ENCODE results near the gene MACROD1.
"Not testable (repeated sequence)": the region's sequence is repeated elsewhere in the genome, so short reads cannot be mapped to it uniquely, and the experiment has no call there.

The MACROD1 gene

DNA sequence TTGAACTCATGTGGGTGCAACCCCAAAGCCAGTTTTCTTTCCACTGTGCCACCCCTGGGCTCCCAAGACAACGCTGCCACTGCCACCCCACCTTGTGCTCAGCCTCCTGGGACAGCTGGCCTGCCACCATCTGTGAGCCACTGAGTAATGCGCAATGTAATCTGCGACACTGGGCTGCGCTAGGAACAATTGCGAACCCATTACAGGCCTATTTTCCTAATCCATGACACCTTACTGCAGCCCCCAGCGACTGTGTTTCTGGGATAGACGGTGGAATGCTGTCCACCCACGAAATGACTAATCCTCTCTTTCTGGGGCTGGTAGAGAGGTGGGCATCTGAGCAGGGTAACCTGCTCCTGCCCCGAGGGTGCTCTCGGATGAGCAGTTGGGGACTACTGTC is 108.0 kb downstream of the MACROD1 start:
- DNase-seq (ENCODE audit: low spot score) = no peak

DNA sequence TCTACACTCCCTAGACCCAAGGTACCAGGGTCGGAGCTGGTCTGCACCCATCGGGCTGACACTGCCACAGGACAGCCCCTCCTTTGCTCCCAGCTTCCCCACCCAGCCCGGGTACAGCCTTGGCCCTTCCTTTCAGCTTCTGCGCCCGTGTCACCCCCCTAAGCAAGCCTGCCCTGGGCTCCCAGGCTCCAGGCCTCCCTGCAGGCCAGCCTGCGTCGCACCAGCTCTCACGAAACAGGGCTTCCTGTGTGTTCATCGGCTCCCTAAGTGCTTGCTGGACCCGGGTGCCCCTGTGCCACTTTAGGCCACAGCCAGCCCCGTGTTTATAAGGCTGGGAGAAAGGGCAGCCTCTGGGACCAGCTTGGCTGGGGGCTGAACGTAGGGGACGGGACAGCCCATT is 109.1 kb downstream of the MACROD1 start:
- no peak for DNase-seq (ENCODE audit: low spot score)

DNA sequence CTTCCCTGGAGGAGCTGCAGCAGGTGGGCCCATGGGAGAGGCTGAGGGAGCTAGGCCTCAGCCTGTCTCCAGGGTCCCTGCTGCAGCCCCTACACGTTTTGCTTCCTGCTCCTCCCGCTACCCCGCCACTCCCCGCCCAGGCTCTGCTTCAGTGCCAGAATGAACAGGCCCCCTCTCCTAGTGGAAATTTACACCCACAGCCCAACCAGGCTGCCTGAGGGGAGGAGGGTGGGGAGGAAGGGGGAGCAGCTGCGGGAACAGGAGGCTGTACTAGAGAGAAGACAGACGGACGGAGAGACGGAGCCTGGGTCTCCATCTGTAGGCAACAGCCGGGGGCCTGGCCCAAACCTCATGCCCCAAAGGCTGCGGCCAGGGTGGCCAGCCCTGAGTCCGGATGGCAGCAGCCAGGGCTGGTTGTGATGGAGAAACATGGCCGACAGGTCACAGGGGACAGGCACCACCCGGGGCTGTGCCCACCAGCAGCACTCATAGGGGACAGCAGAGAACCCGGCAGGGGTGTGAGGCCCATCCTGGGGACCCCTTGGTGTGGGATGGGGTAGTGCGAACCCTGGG is 109.6 kb downstream of the MACROD1 start:
- peak; percentile 91 for DNase-seq (ENCODE audit: low spot score)

DNA sequence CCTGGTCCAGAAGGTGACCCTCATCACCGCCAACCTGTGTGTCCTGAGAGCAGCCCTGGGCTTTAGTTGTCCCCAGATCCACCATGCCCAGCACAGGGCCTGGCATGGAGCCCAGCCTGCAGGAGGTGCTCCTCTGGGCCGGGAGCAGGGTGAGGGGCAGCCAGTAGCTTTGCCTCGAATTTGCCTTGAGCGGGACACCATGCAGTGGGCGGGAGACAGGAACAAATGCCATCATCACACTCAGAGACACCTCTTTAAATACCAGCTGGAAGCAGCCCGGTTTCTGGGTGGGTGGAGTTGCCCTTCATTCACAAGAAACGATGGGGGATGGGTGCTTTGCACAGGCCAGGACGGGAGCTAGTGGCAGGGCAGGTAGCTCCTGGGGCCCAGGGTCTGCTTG is 110.8 kb downstream of the MACROD1 start:
- peak; percentile 47 for DNase-seq (ENCODE audit: low spot score)

DNA sequence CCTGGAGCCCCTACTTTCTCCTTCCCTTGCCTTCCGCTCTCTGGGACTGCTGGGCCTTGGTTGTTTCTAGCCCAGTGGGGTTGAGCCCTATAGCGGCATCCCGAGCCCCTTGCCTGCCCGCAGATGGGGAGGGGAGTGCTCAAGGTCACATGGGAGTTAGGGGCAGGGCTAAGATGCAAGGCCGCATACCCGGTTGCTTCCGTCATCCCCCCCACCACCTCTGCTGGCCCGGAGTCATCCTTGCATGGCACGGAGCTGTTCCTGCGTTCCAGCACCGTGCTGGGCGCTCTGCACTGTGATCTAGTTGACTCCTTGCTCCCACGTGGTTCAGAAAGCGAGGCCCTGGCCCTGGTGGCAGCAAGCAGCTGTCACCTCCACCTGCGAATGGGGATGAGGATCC is 112.2 kb downstream of the MACROD1 start:
- DNase-seq (ENCODE audit: low spot score) = no peak

DNA sequence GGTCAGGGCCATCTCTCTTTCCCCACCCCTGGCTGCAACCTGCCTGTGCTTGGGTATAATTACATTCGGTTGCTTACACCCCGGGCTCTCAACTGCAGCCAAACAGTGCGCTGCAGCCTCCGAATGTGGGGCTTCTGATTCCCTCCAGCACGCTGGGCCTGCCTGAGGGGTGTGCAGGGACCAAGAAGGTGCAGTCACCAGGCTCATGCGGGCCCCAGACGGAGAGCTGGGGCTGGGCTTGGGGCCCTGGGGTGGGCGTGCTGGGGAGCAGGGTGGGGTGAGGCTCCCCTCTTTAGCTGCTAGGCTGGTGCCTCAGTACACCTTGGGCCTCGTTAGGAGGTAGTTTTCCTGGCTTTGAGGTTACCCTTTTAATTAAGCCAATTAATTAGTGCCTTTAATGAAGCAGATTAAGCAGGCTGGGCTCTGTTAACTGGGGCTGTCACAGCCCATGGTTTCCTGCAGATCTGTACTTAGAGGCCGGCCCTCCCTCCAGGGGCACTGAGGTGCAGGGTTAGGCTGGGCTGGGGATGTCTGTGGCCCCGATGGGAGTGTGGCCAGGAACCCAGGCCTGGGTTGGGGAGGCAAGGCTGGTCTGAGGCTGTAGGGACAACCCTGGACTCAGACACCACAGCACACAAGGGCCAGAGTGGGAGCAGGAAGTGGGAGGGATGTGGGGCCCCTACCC is 112.8 kb downstream of the MACROD1 start:
- DNase-seq (ENCODE audit: low spot score) = no peak

DNA sequence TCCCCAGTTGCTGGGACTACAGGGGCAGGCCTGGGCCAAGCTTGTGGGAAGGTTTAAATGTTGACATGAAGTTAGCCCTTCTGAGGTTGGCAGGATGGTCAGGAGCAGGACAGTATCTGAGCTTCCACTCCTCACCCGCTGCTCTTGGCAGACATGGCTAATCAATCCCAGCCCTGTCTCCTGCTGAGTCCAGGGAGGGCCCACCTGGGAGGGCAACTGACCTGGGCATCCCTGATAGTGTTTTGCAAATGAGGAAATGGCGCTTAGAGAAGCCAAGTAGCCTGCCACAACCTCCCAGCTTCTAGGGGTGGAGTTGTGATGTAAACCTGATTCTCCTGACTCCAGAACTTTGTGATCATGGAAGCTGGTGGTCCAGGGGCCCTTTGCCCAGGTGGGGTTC is 113.5 kb downstream of the MACROD1 start:
- no peak for DNase-seq (ENCODE audit: low spot score)

DNA sequence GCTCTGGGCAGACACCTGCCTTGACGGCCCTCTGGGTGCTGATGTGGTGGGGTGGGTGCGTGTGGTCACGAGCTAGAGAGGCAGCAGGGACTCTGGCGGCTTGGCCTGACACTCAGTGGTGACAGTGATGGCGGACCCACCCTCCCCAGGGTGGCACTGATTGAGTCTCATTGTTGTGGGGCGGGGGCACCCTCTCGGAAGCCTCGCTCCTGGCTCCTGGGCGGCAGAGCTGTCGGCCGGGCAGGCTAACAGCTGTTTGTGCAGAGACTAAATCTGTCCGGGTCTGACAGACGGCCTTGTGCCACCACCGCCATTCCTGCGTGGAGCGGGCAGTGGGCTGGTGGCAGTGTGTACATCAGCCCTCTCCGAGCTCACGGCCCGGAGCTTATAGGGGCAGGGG is 114.6 kb downstream of the MACROD1 start:
- DNase-seq (ENCODE audit: low spot score) = no peak

DNA sequence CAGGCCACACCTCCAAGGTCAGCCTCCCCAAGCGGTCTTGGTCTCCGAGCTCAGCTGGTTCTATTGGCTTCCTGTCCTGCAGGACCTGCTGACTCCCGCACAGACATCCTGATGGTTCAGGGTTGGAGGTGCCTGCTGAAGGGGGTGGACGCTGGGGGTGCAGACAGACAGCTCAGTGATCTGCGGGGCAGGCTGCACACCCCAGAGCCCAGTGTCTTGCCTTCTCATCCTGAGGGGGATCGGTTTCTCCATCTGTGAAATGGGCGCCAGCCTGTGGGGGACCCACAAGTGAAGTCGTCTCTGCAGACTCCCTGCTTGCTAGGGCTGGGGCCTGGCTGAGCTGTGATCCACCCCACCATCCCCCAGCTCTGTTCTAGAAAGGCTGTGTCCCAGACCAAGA is 116.4 kb downstream of the MACROD1 start:
- no peak for DNase-seq (ENCODE audit: low spot score)

DNA sequence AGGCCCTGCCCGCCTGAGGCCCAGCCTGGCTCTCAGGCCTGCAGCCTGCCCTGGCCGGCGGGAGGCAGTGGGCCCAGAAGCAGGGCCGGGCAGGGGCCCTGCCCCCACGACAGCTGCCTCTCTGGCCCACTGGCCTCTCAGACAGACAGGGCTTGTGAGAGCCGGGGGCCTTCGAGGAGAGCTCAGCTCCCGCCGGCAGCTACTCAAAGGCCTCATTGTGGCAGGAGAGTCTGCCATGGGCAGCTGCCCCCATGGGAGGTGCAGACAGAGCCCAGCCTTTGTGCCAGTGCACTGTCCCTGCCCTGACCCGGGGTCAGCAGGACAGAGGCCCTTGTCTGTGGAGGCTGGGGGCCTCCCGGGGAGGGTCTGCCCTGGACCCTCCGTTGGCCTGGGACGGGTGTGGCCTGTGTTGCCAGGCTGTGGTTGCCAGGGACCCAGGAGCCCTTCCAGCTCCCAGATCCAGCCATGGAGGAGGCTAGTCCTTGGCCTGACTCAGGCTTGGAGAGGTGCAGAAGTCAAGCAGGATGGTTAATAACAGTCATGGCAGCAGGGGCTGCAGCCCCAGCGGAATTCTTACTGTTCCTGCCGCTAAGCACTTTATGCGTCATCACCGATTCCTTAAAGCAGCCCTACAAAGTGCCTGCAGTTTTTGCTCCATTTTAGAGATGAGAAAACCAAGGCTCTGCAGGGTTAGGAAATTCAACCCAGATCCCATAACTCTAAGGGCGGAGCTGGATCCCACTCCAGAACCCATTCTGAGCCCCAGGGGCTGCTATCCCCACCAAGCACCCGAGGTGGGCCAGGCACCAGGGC is 117.7 kb downstream of the MACROD1 start:
- DNase-seq (ENCODE audit: low spot score) = peak; percentile 98

DNA sequence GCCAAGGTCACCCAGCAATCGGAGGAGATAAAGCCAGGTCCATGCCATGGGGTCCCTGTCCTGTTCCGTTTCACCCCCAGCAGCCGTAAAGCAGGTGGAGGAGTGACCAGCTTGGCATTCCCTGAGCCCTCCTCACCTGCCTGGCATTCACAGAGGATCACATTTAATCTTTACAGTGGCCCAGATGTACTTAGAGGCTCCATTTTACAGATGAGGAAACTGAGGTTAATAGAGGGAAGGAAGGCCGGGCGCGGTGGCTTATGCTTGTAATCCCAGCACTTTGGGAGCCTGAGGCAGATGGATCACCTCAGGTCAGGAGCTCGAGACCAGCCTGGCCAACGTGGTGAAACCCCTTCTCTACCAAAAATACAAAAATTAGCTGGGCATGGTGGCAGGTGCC is 118.5 kb downstream of the MACROD1 start:
- not testable (repeated sequence) for DNase-seq (ENCODE audit: low spot score)

DNA sequence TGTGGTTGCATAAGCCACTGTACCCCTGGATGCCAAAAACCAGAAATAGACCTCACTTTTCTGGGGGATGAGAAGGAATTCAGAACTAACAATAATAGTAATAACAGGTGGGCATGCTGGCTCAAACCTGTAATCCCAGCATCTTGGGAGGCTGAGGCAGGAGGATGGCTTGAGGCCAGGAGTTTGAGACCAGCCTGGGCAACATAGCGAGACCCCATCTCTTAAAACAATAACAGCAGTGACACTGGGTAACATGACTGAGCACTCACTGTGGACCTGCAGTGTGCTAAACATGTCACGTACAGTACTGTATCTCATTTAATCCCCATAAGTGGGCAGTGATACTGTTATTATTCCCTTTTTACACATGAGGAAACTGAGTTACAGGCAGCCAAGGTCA is 120.2 kb downstream of the MACROD1 start:
- DNase-seq (ENCODE audit: low spot score) = no peak

DNA sequence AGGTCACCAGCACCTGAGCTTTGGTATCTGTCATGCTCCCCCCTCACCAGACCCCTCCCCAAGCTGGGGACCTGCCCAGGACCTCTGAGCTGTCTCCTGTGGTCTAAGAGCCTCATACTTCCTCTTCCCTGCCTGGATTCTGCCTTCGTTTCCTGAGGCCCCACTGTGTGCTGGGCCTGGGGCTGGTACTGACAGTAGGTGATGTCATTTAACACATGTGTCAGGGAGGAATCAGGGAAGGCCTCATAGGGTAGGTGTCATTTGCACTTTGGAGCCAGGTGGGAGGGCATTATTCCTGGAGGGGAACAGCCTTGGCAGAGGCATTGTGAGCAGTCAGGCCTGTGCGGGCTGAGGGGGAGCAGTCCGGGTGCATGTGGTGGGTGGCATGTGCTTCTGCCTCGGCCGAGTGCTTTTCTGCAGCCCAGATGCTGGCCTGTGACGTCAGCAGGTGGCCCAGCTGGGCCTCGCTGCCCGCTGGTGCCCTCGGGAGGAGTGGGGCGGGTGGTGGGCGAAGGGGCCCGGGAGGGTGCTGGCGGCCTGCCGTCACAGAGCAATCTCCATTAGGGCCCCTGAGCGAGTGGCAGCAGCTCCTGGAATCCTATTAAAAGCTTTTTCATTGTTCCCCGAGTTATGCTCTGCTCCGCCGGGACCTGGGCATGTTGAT is 121.1 kb downstream of the MACROD1 start:
- DNase-seq (ENCODE audit: low spot score) = peak; percentile 87

DNA sequence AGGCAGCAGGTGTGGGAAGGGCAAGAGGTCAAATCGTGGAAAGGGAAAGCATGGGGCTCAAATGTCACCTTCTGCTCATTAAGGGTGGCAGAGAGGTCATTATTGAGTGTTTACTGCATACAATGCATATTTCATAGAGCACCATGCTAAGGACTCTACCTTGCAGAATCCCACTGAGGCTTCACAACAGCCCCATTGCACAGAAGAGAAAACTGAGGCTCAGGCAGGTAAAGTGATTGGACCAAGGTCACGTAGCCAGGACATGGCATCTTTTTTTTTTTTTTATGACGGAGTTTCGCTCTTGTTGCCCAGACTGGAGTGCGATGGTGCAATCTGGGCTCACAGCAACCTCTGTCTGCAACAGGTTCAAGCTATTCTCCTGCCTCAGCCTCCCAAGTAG is 122.4 kb downstream of the MACROD1 start:
- DNase-seq (ENCODE audit: low spot score) = no peak

DNA sequence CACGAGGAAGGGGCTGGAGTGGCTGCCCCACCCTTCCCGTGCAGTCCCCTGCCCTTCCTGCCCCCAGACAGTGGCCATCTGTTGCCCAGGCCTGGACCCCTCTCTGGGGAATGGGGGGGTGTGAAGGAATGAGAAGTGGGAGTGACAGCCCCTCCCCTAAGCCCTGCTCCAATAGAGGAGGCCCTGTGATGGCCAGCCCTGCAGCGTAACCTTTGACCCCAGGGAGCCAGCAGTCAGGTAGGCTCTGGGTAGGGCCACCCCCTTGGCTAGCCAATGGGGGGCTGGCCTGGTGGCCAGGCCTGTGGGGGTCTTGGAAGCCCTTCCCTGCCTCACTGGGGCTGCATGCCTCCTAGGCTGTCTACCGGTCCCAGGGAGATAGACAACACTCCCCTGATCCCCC is 123.6 kb downstream of the MACROD1 start:
- DNase-seq (ENCODE audit: low spot score) = no peak

DNA sequence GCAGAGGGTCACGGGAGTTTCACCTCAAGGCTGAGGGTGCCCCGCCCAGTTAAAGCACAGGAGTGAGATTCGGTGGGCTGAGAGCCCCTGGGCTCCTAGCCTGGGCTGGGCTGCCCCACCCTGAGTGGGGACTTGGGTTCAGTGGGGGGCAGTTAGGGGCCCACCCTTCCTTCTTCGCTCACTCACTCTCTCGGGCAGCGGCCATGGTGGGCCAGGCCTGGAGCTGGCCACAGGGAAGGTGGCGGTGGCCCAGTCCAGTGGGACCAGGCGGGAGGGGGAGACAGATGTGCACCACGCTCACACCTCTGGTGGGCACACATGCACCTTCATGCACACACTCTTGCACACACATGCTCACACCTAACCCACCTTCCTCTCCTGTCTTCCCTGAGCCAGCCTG is 124.1 kb downstream of the MACROD1 start:
- no peak for DNase-seq (ENCODE audit: low spot score)

DNA sequence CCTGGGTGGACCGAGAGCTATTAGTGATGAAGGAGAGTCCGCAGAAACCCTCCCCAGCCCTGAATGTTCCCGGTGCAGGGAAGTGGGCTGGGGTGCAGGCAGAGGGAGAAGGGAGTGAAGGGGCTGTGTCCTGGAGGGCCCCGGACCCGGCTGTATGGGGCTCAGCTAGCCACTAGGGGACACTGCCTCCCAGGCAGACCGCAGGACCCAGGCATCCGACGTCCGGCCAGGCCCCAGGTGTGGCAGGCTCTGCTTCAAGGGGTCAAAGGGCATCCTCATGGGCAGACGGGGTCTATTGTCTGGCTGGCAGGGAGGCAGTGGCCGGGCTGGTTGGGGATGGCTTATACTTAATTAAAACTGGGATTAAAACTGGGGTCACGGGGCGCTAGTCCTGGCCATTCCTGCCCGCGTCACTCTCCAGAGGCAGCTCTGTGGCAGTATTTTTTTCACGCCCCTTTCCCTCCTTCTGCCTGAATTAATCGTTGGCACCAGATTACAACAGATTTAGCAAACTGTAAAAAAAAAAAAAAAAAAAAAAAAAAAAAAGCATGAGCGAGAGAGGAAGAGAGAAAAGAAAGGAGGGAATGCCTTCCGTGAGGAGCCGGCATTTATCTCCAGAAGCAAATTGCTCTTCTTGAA is 125.1 kb downstream of the MACROD1 start:
- DNase-seq (ENCODE audit: low spot score) = peak; percentile 82

DNA sequence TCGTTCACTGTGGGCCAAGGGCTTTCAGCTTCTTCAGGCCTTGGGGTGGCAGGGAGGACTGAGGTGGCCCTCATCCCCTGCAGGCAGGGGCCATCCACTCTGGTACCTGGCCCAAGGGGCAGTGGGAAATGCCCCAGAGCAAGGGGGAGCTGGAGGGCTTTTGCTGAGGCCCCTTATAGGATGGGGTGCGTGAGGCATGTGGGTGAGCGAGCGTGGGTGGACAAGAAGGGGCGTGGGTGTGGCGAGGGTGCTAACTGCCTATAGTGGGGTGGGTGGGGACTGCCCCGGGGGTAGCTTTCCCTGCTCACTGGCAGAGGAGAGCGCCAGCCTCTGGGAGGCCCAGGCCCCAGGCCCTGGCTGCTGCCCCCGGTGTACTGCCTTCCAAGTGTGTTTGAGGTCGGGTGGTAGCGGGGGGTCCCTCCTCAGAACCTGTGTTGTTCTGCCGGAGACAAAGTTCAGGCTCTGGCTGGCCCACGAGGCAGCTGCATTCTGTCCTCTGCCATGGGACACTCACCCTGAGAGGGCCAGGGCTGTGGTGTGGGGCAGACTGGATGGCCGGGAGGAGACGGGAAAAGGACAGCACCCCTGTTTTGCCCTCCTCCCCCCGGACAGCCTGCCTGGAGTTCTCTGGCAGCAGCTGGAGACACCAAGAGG is 126.8 kb downstream of the MACROD1 start:
- DNase-seq (ENCODE audit: low spot score) = no peak

DNA sequence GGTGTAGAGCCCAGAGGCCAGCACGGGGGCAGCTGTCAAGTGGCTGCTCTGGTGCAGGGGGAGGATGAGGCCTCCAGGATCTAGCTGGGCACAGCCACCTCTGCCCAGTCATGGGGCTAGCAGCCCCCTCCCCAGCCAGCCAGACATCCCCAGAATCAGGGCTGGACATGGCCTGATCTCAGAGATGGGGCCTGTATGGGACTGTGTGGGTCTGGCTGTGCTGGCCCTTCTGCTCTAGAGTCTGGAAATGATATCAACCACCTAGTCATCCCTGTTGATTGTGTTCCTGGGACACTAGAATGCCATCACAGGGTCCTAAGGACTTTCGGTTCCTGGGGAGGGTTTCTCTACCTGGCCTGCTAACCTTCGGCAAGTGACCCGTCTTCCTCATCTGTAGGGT is 127.4 kb downstream of the MACROD1 start:
- no peak for DNase-seq (ENCODE audit: low spot score)

DNA sequence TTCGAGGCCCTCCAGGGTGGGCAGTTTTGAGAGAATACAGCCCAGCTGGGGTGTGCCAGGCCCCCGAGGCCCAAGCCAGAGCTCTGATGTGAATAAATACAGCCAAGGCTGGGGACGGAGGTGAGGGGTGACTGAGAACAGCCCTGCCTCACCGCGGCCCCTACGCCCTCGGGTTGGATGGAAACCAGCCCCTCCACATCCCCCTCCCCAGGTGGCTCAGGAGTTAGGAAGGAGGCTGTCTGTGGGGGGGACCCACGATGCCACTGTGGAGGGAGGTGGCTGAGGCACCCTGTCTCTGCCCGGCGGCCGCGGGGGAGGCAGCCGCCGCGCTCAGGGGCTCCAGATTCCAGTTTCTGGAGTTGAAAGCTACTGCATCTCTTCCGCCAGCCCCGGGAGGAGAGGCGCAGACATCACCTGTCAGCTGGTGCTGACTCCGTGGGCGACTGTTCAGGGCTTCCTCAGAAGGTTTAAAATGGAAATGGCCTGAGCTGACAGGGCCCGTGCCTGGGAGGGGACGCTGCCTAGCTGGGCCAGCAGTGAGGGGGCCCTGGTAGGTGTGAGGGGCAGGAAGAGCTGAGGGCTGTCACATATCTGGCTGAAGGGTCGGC is 128.8 kb downstream of the MACROD1 start:
- DNase-seq (ENCODE audit: low spot score) = no peak

Measured in Ammon's horn (tissue), 1 donor.